Inflammatory macrophage treated with lipopolysaccharide for 1 hour (primary cell): Measurements from ENCODE around the gene PPM1M.

ENCODE experiments used
- DNase-seq, 2 donors: peaks; one replicate each; pipeline ENCODE4 v3.0.0-alpha.2; 2020 to 2022

The PPM1M gene

GRCh38 chr3:52298149-52299098 is 52.9 kb downstream of the PPM1M start:
- no peak for DNase-seq

- DNase-seq = no peak
These were observed 53.8 kb downstream of the PPM1M start for GRCh38 chr3:52299247-52299878.
